GM12878 (cell line): ENCODE data around the gene SGPP2.

ENCODE experiments used
- CHD2 ChIP-seq: IDR thresholded peaks from 2 replicates; pipeline ENCODE4 v1.6.1; 2011; ENCODE audit warnings: low read depth, low read length, improper control_type of control experiment, borderline replicate concordance
- CREM ChIP-seq: IDR thresholded peaks from 2 replicates; pipeline ENCODE4 v1.6.1; 2014; ENCODE audit warnings: antibody characterized with exemption, low read depth
- CTCF ChIP-seq, 3 experiments: IDR thresholded peaks in 2 of 3; conservative IDR thresholded peaks in 1 of 3; 2 replicates each; pipeline ENCODE4 v1.5.1; 2011; ENCODE audit warnings: low read depth in 3 of 3, low read length in 3 of 3, mild to moderate bottlenecking in 3 of 3, control low read depth in 2 of 3, moderate library complexity in 2 of 3, inconsistent platforms in 1 of 3, mixed read lengths in 1 of 3; ENCODE audit not compliant: control insufficient read depth in 2 of 3, insufficient read depth in 1 of 3; ENCODE audit errors: extremely low read depth in 1 of 3
- GABPA ChIP-seq: IDR thresholded peaks from 2 replicates; pipeline ENCODE4 v1.6.1; 2014; ENCODE audit warnings: antibody characterized with exemption, low read depth, mild to moderate bottlenecking, inconsistent platforms
- HDAC6 ChIP-seq: fragments of 200-600 bp; sonication (generic); IDR thresholded peaks from one replicate; pipeline ENCODE4 v1.8.0; 2017; ENCODE audit warnings: antibody characterized with exemption; ENCODE audit not compliant: unreplicated experiment
- KDM1A ChIP-seq: fragments of 200-600 bp; sonication (generic); IDR thresholded peaks from 2 replicates; pipeline ENCODE4 v1.6.1; 2016; ENCODE audit warnings: borderline replicate concordance
- MEF2A ChIP-seq: IDR thresholded peaks from 2 replicates; pipeline ENCODE4 v1.6.1; 2011; ENCODE audit warnings: low read depth, mild to moderate bottlenecking, low read length, moderate library complexity; ENCODE audit not compliant: insufficient read depth
- MEF2B ChIP-seq: fragments of 450-650 bp; IDR thresholded peaks from 2 replicates; pipeline ENCODE4 v1.6.1; 2018; ENCODE audit warnings: mild to moderate bottlenecking, moderate library complexity; ENCODE audit not compliant: partially characterized antibody, poor library complexity, severe bottlenecking
- NFYA ChIP-seq: IDR thresholded peaks from 2 replicates; pipeline ENCODE4 v1.6.1; 2011; ENCODE audit warnings: low read depth, mild to moderate bottlenecking, low read length, improper control_type of control experiment, borderline replicate concordance
- USF1 ChIP-seq: IDR thresholded peaks from 2 replicates; pipeline ENCODE4 v1.6.1; 2011; ENCODE audit warnings: borderline replicate concordance, low read depth, mild to moderate bottlenecking, moderate library complexity, mixed read lengths, low read length; ENCODE audit not compliant: insufficient read depth; ENCODE audit errors: extremely low read length
- ZNF207 ChIP-seq: fragments of 450-650 bp; IDR thresholded peaks from 2 replicates; pipeline ENCODE4 v1.6.1; 2014; ENCODE audit warnings: antibody characterized with exemption, mild to moderate bottlenecking, borderline replicate concordance

- no peak for TF ChIP-seq HDAC6
- no peak for TF ChIP-seq CTCF (IDR thresholded peaks at IDR 0.05 in 2 of 3, conservative IDR thresholded peaks at IDR 0.05 in 1 of 3; ENCODE audit: control insufficient read depth in 2 of 3, extremely low read depth in 1 of 3, insufficient read depth in 1 of 3, low read depth in 3 of 3, low read length in 3 of 3)
- no peak for TF ChIP-seq ZNF207
- no peak for TF ChIP-seq KDM1A
- TF ChIP-seq GABPA = no peak
- no peak for TF ChIP-seq NFYA
- TF ChIP-seq CHD2 = no peak
- no peak for TF ChIP-seq MEF2B
- TF ChIP-seq USF1 = no peak
- no peak for TF ChIP-seq MEF2A
- TF ChIP-seq CREM = no peak
Measured at GRCh38 chr2:222535477-222535876, 111.1 kb downstream of the SGPP2 start.
